ENCODE results near the gene PAN3.
A peak's percentile ranks its signal among the peaks of the same experiment; 100 is the strongest.
"Not testable (repeated sequence)": the region's sequence is repeated elsewhere in the genome, so short reads cannot be mapped to it uniquely, and the experiment has no call there.

PAN3 gene

GRCh38 chr13:28129911-28130693 lies 8.2 kb upstream of the PAN3 start:
- no peak overlapping the region for H3K4me3 ChIP-seq (ENCODE audit: low read depth, low read length)
- no peak for DNase-seq (ENCODE audit: low read depth)

- no peak for DNase-seq (ENCODE audit: low read depth)
- H3K4me3 ChIP-seq (ENCODE audit: low read depth, low read length), result no peak overlapping the region
Observed at GRCh38 chr13:28131646-28132045, 6.7 kb upstream of the PAN3 start.

GRCh38 chr13:28136916-28137315 lies 1.4 kb upstream of the PAN3 start:
- DNase-seq (ENCODE audit: low read depth), result no peak
- H3K4me3 ChIP-seq (ENCODE audit: low read depth, low read length), result peak overlapping the region; percentile 95

GRCh38 chr13:28137596-28137995 lies 749 bp upstream of the PAN3 start:
- DNase-seq (ENCODE audit: low read depth), result no peak
- H3K4me3 ChIP-seq (ENCODE audit: low read depth, low read length), result peak overlapping the region; percentile 95

GRCh38 chr13:28138756-28139470 lies 568 bp downstream of the PAN3 start:
- peak; percentile 88 for DNase-seq (ENCODE audit: low read depth)
- peak overlapping the region; percentile 95 for H3K4me3 ChIP-seq (ENCODE audit: low read depth, low read length)

- peak overlapping the region; percentile 95 for H3K4me3 ChIP-seq (ENCODE audit: low read depth, low read length)
- DNase-seq (ENCODE audit: low read depth), result no peak
Observed at GRCh38 chr13:28140433-28141125, 2.2 kb downstream of the PAN3 start.

GRCh38 chr13:28141542-28141941 lies 3.2 kb downstream of the PAN3 start:
- not testable (repeated sequence) for DNase-seq (ENCODE audit: low read depth); H3K4me3 ChIP-seq (ENCODE audit: low read depth, low read length)

GRCh38 chr13:28145049-28145448 lies 6.7 kb downstream of the PAN3 start:
- DNase-seq (ENCODE audit: low read depth), result no peak
- H3K4me3 ChIP-seq (ENCODE audit: low read depth, low read length), result no peak overlapping the region

- H3K4me3 ChIP-seq (ENCODE audit: low read depth, low read length), result no peak overlapping the region
- no peak for DNase-seq (ENCODE audit: low read depth)
Observed at GRCh38 chr13:28147495-28147894, 9.2 kb downstream of the PAN3 start.

- H3K4me3 ChIP-seq (ENCODE audit: low read depth, low read length), result no peak overlapping the region
- DNase-seq (ENCODE audit: low read depth), result no peak
Observed at GRCh38 chr13:28159057-28159456, 20.7 kb downstream of the PAN3 start.

GRCh38 chr13:28161370-28161769 lies 23.0 kb downstream of the PAN3 start:
- no peak overlapping the region for H3K4me3 ChIP-seq (ENCODE audit: low read depth, low read length)

GRCh38 chr13:28163587-28163986 lies 25.2 kb downstream of the PAN3 start:
- H3K4me3 ChIP-seq (ENCODE audit: low read depth, low read length), result no peak overlapping the region
- DNase-seq (ENCODE audit: low read depth), result no peak

More at GRCh38 chr13:28161370-28161769, 23.0 kb downstream of the PAN3 start:
- no peak for DNase-seq (ENCODE audit: low read depth)

GRCh38 chr13:28166257-28166656 lies 27.9 kb downstream of the PAN3 start:
- no peak for DNase-seq (ENCODE audit: low read depth)
- no peak overlapping the region for H3K4me3 ChIP-seq (ENCODE audit: low read depth, low read length)

- no peak overlapping the region for H3K4me3 ChIP-seq (ENCODE audit: low read depth, low read length)
- no peak for DNase-seq (ENCODE audit: low read depth)
Observed at GRCh38 chr13:28171266-28171665, 32.9 kb downstream of the PAN3 start.

GRCh38 chr13:28172947-28173346 lies 34.6 kb downstream of the PAN3 start:
- H3K4me3 ChIP-seq (ENCODE audit: low read depth, low read length), result no peak overlapping the region
- no peak for DNase-seq (ENCODE audit: low read depth)

- no peak for DNase-seq (ENCODE audit: low read depth)
- no peak overlapping the region for H3K4me3 ChIP-seq (ENCODE audit: low read depth, low read length)
Observed at GRCh38 chr13:28173793-28174192, 35.4 kb downstream of the PAN3 start.

GRCh38 chr13:28177327-28177726 lies 39.0 kb downstream of the PAN3 start:
- no peak overlapping the region for H3K4me3 ChIP-seq (ENCODE audit: low read depth, low read length)
- no peak for DNase-seq (ENCODE audit: low read depth)

- no peak overlapping the region for H3K4me3 ChIP-seq (ENCODE audit: low read depth, low read length)
- DNase-seq (ENCODE audit: low read depth), result no peak
Observed at GRCh38 chr13:28177877-28178276, 39.5 kb downstream of the PAN3 start.

- no peak overlapping the region for H3K4me3 ChIP-seq (ENCODE audit: low read depth, low read length)
- no peak for DNase-seq (ENCODE audit: low read depth)
Observed at GRCh38 chr13:28179974-28180373, 41.6 kb downstream of the PAN3 start.

GRCh38 chr13:28181413-28181812 lies 43.1 kb downstream of the PAN3 start:
- no peak for DNase-seq (ENCODE audit: low read depth)

More at GRCh38 chr13:28181413-28181812, 43.1 kb downstream of the PAN3 start:
- H3K4me3 ChIP-seq (ENCODE audit: low read depth, low read length), result no peak overlapping the region
